HG02970 (cell line): ENCODE measurements around the gene BRINP1.

Source experiments
- ATAC-seq: cut with Tn5 transposase; IDR thresholded peaks from one replicate; pipeline ENCODE4 v1.9.1; 2021; ENCODE audit warnings: mild to moderate bottlenecking, moderate library complexity, moderate number of reproducible peaks; ENCODE audit not compliant: unreplicated experiment, low FRiP score

Gene BRINP1

GRCh38 chr9:119153402-119153801 is 215.8 kb downstream of the BRINP1 start:
- ATAC-seq = no peak

GRCh38 chr9:119148855-119149254 is 220.4 kb downstream of the BRINP1 start:
- no peak for ATAC-seq

- no peak for ATAC-seq
Observed at GRCh38 chr9:119137479-119137878, 231.8 kb downstream of the BRINP1 start.

GRCh38 chr9:119126040-119126439 is 243.2 kb downstream of the BRINP1 start:
- ATAC-seq = no peak

- no peak for ATAC-seq
Observed at GRCh38 chr9:119121899-119122298, 247.3 kb downstream of the BRINP1 start.

GRCh38 chr9:119117409-119117808 is 251.8 kb downstream of the BRINP1 start:
- no peak for ATAC-seq
